Astrocyte (in vitro differentiated cells and primary cell): ENCODE measurements around the gene KRT6C. TPM values are rescaled to one million over a fixed set of nuclear protein-coding genes. Genes with fewer than 3 reads are reported as not detected.

ENCODE experiments used
- DNase-seq: peaks from one replicate; pipeline ENCODE4 v3.0.0-alpha.2; 2010; ENCODE audit warnings: low read depth
- FAIRE-seq: peaks from 2 replicates; lab custom pipeline; 2011; peaks lifted over from hg19 to GRCh38; lab: Jason Lieb, UNC
- H2AFZ ChIP-seq: 2 replicates; pipeline ENCODE4 v1.6.0; 2012; ENCODE audit warnings: low read depth, low read length, inconsistent platforms
- H3K27ac ChIP-seq: 2 replicates; pipeline ENCODE4 v1.5.1; 2011; ENCODE audit warnings: low read depth, low read length, inconsistent platforms
- H3K27me3 ChIP-seq: 2 replicates; pipeline ENCODE4 v1.6.0; 2011; ENCODE audit warnings: low read length, inconsistent platforms; ENCODE audit not compliant: insufficient read depth
- H3K36me3 ChIP-seq: 2 replicates; pipeline ENCODE4 v1.5.1; 2011; ENCODE audit warnings: low read length, inconsistent platforms; ENCODE audit not compliant: insufficient read depth
- H3K4me1 ChIP-seq: 2 replicates; pipeline ENCODE4 v1.5.1; 2011; ENCODE audit warnings: low read length, inconsistent platforms; ENCODE audit not compliant: insufficient read depth
- H3K4me2 ChIP-seq: 2 replicates; pipeline ENCODE4 v1.6.0; 2012; ENCODE audit warnings: low read length, inconsistent platforms
- H3K4me3 ChIP-seq: 2 replicates; pipeline ENCODE4 v1.5.1; 2011; ENCODE audit warnings: low read depth, mild to moderate bottlenecking, low read length, inconsistent platforms; ENCODE audit not compliant: insufficient read depth
- H3K79me2 ChIP-seq: 2 replicates; pipeline ENCODE4 v1.6.0; 2012; ENCODE audit warnings: mild to moderate bottlenecking, low read length, inconsistent platforms; ENCODE audit not compliant: insufficient read depth
- H3K9ac ChIP-seq: 2 replicates; pipeline ENCODE4 v1.6.0; 2012; ENCODE audit warnings: mild to moderate bottlenecking, low read length, inconsistent platforms
- H3K9me3 ChIP-seq: 2 replicates; pipeline ENCODE4 v1.5.1; 2012; ENCODE audit warnings: low read depth, mild to moderate bottlenecking, low read length, inconsistent platforms; ENCODE audit not compliant: insufficient read depth
- H4K20me1 ChIP-seq: 2 replicates; pipeline ENCODE4 v1.6.0; 2012; ENCODE audit warnings: low read length, inconsistent platforms; ENCODE audit not compliant: insufficient read depth
- H3K27ac Mint-ChIP-seq: one replicate; pipeline ENCODE4 v1.8.0; 2021; ENCODE audit warnings: mild to moderate bottlenecking, mixed read lengths; ENCODE audit not compliant: unreplicated experiment
- H3K27me3 Mint-ChIP-seq: one replicate; pipeline ENCODE4 v1.8.0; 2021; ENCODE audit warnings: low read depth, mixed read lengths; ENCODE audit not compliant: unreplicated experiment
- H3K36me3 Mint-ChIP-seq: one replicate; pipeline ENCODE4 v1.8.0; 2021; ENCODE audit warnings: low read depth, mixed read lengths; ENCODE audit not compliant: unreplicated experiment
- H3K4me1 Mint-ChIP-seq: one replicate; pipeline ENCODE4 v1.8.0; 2021; ENCODE audit warnings: low read depth, mixed read lengths; ENCODE audit not compliant: unreplicated experiment
- H3K4me3 Mint-ChIP-seq: one replicate; pipeline ENCODE4 v1.8.0; 2021; ENCODE audit warnings: mild to moderate bottlenecking, moderate library complexity, mixed read lengths; ENCODE audit not compliant: unreplicated experiment
- H3K9me3 Mint-ChIP-seq: one replicate; pipeline ENCODE4 v1.8.0; 2021; ENCODE audit warnings: mild to moderate bottlenecking, mixed read lengths; ENCODE audit not compliant: unreplicated experiment
- CTCF ChIP-seq: IDR thresholded peaks from 2 replicates; pipeline ENCODE4 v1.5.1; 2011; ENCODE audit warnings: low read depth, mild to moderate bottlenecking, inconsistent platforms, low read length, moderate library complexity; ENCODE audit not compliant: insufficient read depth
- EZH2 ChIP-seq: IDR thresholded peaks from 2 replicates; pipeline ENCODE4 v1.6.1; 2012; ENCODE audit warnings: mild to moderate bottlenecking, low read length, inconsistent platforms; ENCODE audit not compliant: insufficient read depth
- total RNA-seq: library from RNA; stranded (reverse); gene quantifications from 2 replicates; pipeline ENCODE4 v1.2.1, GENCODE V29; 2021

KRT6C gene
- total RNA-seq, 1 donor from 2014 or later: not detected

GRCh38 chr12:52461693-52462092 is 11.9 kb downstream of the KRT6C start:
- no peaks in the 10 kb centered on the region for H3K4me1 ChIP-seq
- peaks cover 3% of the 10 kb centered on the region for H3K27me3 ChIP-seq
- H2AFZ ChIP-seq: no peak overlapping the region
- no peaks in the 10 kb centered on the region for H3K36me3 ChIP-seq
- no peaks in the 10 kb centered on the region for H3K9me3 ChIP-seq
- H3K27me3 Mint-ChIP-seq: peaks cover 3% of the 10 kb centered on the region
- TF ChIP-seq EZH2 (no peak), CTCF (no peak)
- no peak overlapping the region for H3K9ac ChIP-seq
- H3K36me3 Mint-ChIP-seq: no peaks in the 10 kb centered on the region
- H3K4me3 ChIP-seq: no peak overlapping the region
- no peaks in the 10 kb centered on the region for H3K79me2 ChIP-seq
- DNase-seq (no peak), FAIRE-seq (no peak)
- no peaks in the 10 kb centered on the region for H3K9me3 Mint-ChIP-seq
- no peaks in the 10 kb centered on the region for H4K20me1 ChIP-seq
- no peak overlapping the region for H3K27ac ChIP-seq
- H3K4me3 Mint-ChIP-seq: no peak overlapping the region
- no peak overlapping the region for H3K4me2 ChIP-seq
- no peak overlapping the region for H3K27ac Mint-ChIP-seq
- no peaks in the 10 kb centered on the region for H3K4me1 Mint-ChIP-seq

GRCh38 chr12:52458861-52459260 is 14.7 kb downstream of the KRT6C start:
- Mint-ChIP-seq H3K36me3 (no peaks in the 10 kb centered on the region), H3K4me1 (peaks cover 6% of the 10 kb centered on the region), H3K27me3 (peaks cover 3% of the 10 kb centered on the region), H3K27ac (no peak overlapping the region), H3K9me3 (no peaks in the 10 kb centered on the region), H3K4me3 (no peak overlapping the region)
- DNase-seq (no peak), FAIRE-seq (no peak)
- no peak overlapping the region for H3K4me2 ChIP-seq
- H3K9ac ChIP-seq: no peak overlapping the region
- H2AFZ ChIP-seq: no peak overlapping the region
- H4K20me1 ChIP-seq: no peaks in the 10 kb centered on the region
- no peak overlapping the region for H3K4me3 ChIP-seq
- TF ChIP-seq CTCF: no peak
- no peak for TF ChIP-seq EZH2
- no peaks in the 10 kb centered on the region for H3K9me3 ChIP-seq
- H3K27me3 ChIP-seq: peaks cover 3% of the 10 kb centered on the region
- no peaks in the 10 kb centered on the region for H3K4me1 ChIP-seq
- no peak overlapping the region for H3K27ac ChIP-seq
- H3K79me2 ChIP-seq: no peaks in the 10 kb centered on the region
- H3K36me3 ChIP-seq: no peaks in the 10 kb centered on the region

GRCh38 chr12:52455821-52456220 is 17.8 kb downstream of the KRT6C start:
- Histone ChIP-seq H3K4me1 (no peaks in the 10 kb centered on the region), H3K9me3 (no peaks in the 10 kb centered on the region), H3K36me3 (no peaks in the 10 kb centered on the region), H3K4me2 (no peak overlapping the region), H4K20me1 (no peaks in the 10 kb centered on the region), H3K9ac (no peak overlapping the region), H3K79me2 (no peaks in the 10 kb centered on the region), H3K27ac (no peak overlapping the region), H2AFZ (no peak overlapping the region), H3K27me3 (no peaks in the 10 kb centered on the region), H3K4me3 (no peak overlapping the region)
- TF ChIP-seq CTCF: no peak
- no peak for TF ChIP-seq EZH2
- no peak for FAIRE-seq
- no peaks in the 10 kb centered on the region for H3K36me3 Mint-ChIP-seq
- no peak overlapping the region for H3K27ac Mint-ChIP-seq
- no peak for DNase-seq
- H3K4me1 Mint-ChIP-seq: peaks cover 9% of the 10 kb centered on the region
- H3K27me3 Mint-ChIP-seq: peaks cover 4% of the 10 kb centered on the region
- H3K9me3 Mint-ChIP-seq: no peaks in the 10 kb centered on the region
- H3K4me3 Mint-ChIP-seq: no peak overlapping the region
